Measurements from ENCODE around the gene ATP8A2. TPM values are rescaled to one million over a fixed set of nuclear protein-coding genes. Genes with fewer than 3 reads are reported as not detected.
"Not testable (repeated sequence)": the region's sequence is repeated elsewhere in the genome, so short reads cannot be mapped to it uniquely, and the experiment has no call there.

ATP8A2 gene
- total and polyA plus RNA-seq, 4 donors: 0.31 to 2.7 (median 1.1) TPM

- H3K36me3 ChIP-seq (ENCODE audit: control insufficient read depth in 4 of 4, insufficient read depth in 4 of 4, low read length in 4 of 4); H3K9ac ChIP-seq (ENCODE audit: insufficient read depth in 1 of 2, low read length in 2 of 2); ATAC-seq (ENCODE audit: insufficient read depth, low FRiP score); H3K9me3 ChIP-seq (ENCODE audit: control insufficient read depth in 4 of 4, insufficient read depth in 3 of 4, low read length in 3 of 4); DNase-seq; H3K4me1 ChIP-seq (ENCODE audit: control insufficient read depth in 5 of 5, insufficient read depth in 5 of 5, low read length in 5 of 5); H3K27me3 ChIP-seq (ENCODE audit: control insufficient read depth in 3 of 3, insufficient read depth in 3 of 3, low read length in 2 of 3); H3K27ac ChIP-seq (ENCODE audit: low read depth in 1 of 2, low read length in 1 of 2); H3K4me3 ChIP-seq: not testable (repeated sequence)
- WGBS, 2 donors: 85 to 93% methylated on average over 1 of the region's 1 CpG
These were observed 583.2 kb downstream of the ATP8A2 start for GRCh38 chr13:25954943-25955342.

DNA sequence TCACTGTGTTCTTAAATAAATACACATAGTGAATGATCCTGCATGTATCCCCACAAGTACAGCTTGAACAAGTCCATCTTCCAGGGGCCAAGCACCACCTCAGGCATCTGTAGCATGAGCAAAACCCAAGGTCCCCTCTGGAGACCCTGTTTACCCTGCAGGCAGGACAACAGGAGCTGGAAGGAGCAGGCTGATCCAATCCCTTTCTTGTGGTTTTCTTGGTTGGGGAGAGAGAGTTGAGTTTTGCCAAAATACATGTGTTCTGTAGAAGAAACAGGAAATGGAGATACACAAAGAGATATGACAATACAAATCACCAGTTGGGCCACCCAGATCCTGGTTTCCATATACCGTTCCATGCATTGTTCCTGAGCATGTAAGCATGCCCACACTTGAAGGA lies 587.2 kb downstream of the ATP8A2 start:
- H3K4me3 ChIP-seq: no peak overlapping the region
- DNase-seq: no peak

DNA sequence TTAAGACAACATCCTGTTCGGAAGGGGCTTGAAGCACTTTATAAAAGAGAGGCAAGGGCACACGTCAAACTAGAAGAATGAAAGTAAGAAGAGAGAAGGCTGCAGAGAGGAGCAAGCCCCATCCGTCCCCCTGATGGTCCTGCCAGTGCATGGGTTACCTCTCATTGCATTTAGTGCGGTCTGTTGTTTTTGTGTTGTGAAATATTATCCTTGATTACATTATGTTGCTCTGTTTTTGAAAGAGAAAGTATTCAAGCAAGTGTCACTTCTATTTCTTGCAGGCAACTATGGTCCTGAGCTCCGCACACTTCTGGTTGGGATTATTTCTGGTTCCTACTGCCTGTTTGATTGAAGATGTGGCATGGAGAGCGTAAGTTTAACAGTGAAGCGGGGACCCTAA lies 589.5 kb downstream of the ATP8A2 start:
- Histone ChIP-seq H3K4me1 (ENCODE audit: control insufficient read depth in 5 of 5, insufficient read depth in 5 of 5, low read length in 5 of 5) (peaks cover 0 to 17% (median 0%) of the 10 kb centered on the region in 5 donors), H3K27ac (ENCODE audit: low read depth in 1 of 2, low read length in 1 of 2) (no peak overlapping the region), H3K9me3 (ENCODE audit: control insufficient read depth in 4 of 4, insufficient read depth in 3 of 4, low read length in 3 of 4) (no peaks in the 10 kb centered on the region), H3K9ac (ENCODE audit: insufficient read depth in 1 of 2, low read length in 2 of 2) (no peak overlapping the region), H3K4me3 (no peak overlapping the region), H3K36me3 (ENCODE audit: control insufficient read depth in 4 of 4, insufficient read depth in 4 of 4, low read length in 4 of 4) (no peaks in the 10 kb centered on the region), H3K27me3 (ENCODE audit: control insufficient read depth in 3 of 3, insufficient read depth in 3 of 3, low read length in 2 of 3) (no peaks in the 10 kb centered on the region)
- TF ChIP-seq CTCF (IDR thresholded peaks at IDR 0.05; ENCODE audit: control extremely low read depth, extremely low read depth): no peak
- DNase-seq (no peak), ATAC-seq (ENCODE audit: insufficient read depth, low FRiP score) (no peak)
- 87 to 89% methylated on average over 7 of the region's 7 CpGs for WGBS, 2 donors

More for the DNA sequence above, 587.2 kb downstream of the ATP8A2 start:
- Histone ChIP-seq H3K27ac (ENCODE audit: low read depth in 1 of 2, low read length in 1 of 2) (no peak overlapping the region), H3K9ac (ENCODE audit: insufficient read depth in 1 of 2, low read length in 2 of 2) (no peak overlapping the region), H3K27me3 (ENCODE audit: control insufficient read depth in 3 of 3, insufficient read depth in 3 of 3, low read length in 2 of 3) (no peaks in the 10 kb centered on the region), H3K9me3 (ENCODE audit: control insufficient read depth in 4 of 4, insufficient read depth in 3 of 4, low read length in 3 of 4) (no peaks in the 10 kb centered on the region), H3K4me1 (ENCODE audit: control insufficient read depth in 5 of 5, insufficient read depth in 5 of 5, low read length in 5 of 5) (peaks cover 0 to 14% (median 0%) of the 10 kb centered on the region in 5 donors), H3K36me3 (ENCODE audit: control insufficient read depth in 4 of 4, insufficient read depth in 4 of 4, low read length in 4 of 4) (no peaks in the 10 kb centered on the region)
- 84 to 93% methylated on average over 1 of the region's 1 CpG for WGBS, 2 donors
- ATAC-seq (ENCODE audit: insufficient read depth, low FRiP score): no peak
- no peak for TF ChIP-seq CTCF (IDR thresholded peaks at IDR 0.05; ENCODE audit: control extremely low read depth, extremely low read depth)

- ATAC-seq (ENCODE audit: insufficient read depth, low FRiP score): no peak
- Histone ChIP-seq H3K4me3 (no peak overlapping the region), H3K9ac (ENCODE audit: insufficient read depth in 1 of 2, low read length in 2 of 2) (no peak overlapping the region), H3K9me3 (ENCODE audit: control insufficient read depth in 4 of 4, insufficient read depth in 3 of 4, low read length in 3 of 4) (no peaks in the 10 kb centered on the region), H3K27ac (ENCODE audit: low read depth in 1 of 2, low read length in 1 of 2) (no peak overlapping the region), H3K27me3 (ENCODE audit: control insufficient read depth in 3 of 3, insufficient read depth in 3 of 3, low read length in 2 of 3) (no peaks in the 10 kb centered on the region), H3K36me3 (ENCODE audit: control insufficient read depth in 4 of 4, insufficient read depth in 4 of 4, low read length in 4 of 4) (no peaks in the 10 kb centered on the region), H3K4me1 (ENCODE audit: control insufficient read depth in 5 of 5, insufficient read depth in 5 of 5, low read length in 5 of 5) (peaks cover 0 to 27% (median 0%) of the 10 kb centered on the region in 5 donors)
- peak; percentile 35 to 75 (median 65) for DNase-seq
- TF ChIP-seq CTCF (IDR thresholded peaks at IDR 0.05; ENCODE audit: control extremely low read depth, extremely low read depth): no peak
- WGBS, 2 donors: 53 to 76% methylated on average over 4 of the region's 4 CpGs
These were observed 591.9 kb downstream of the ATP8A2 start for GRCh38 chr13:25963674-25964073.
